LNCaP clone FGC (cell line): ENCODE data around the gene MYO16.

Experiments
- DNase-seq: peaks from one replicate; pipeline ENCODE4 v3.0.0-alpha.2; 2011; ENCODE audit warnings: low read depth
- H3K4me3 ChIP-seq: 2 replicates; pipeline ENCODE4 v1.5.1; 2011; ENCODE audit warnings: mild to moderate bottlenecking, low read depth, low read length, control low read depth
- CTCF ChIP-seq: IDR thresholded peaks from 2 replicates; pipeline ENCODE4 v1.5.1; 2012; ENCODE audit warnings: mild to moderate bottlenecking; ENCODE audit not compliant: control insufficient read depth, insufficient read depth; ENCODE audit errors: extremely low read depth

MYO16 gene

DNA sequence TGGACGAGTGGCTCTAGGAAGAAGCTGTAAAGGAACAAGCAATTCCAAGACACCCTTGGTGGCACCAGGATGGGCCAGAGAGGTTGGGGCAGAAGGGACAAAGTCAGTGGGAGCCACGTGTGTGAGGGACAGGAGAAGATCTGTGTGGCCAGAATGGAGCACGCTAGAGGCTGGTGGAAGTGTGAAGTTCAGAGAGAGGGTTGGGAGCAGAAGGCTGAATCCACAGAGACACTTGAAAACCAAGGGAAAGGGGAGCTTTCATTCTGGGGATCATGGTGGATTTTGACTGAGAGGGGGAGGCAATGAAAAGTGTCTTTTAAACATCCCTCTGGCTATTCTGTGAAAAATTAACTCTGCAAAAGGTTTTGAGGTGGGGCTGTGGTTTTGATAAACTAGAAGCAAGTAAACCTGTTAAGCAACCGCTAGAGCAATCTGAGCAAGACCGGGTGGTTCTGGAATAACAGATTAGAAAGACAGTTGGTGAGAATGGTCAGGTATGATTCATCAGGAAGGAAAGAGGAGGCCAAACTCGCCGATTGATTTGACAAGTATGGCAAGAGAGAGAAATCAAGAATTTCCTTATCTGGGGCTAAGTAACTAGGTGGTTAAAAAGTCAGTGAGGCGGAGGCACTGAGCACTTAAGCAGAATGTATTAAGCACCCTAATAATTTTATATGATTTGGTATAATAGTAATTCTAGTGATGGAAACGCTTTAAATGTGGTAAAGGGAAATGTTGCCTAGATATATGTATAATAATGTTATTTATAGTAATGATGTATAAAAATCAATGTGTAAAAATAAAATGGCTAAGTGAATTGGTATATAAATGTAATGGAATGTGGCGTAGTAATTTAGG, 140.0 kb downstream of the MYO16 start:
- DNase-seq, result no peak
- TF ChIP-seq CTCF, result no peak
- H3K4me3 ChIP-seq, result no peak overlapping the region

- no peak overlapping the region for H3K4me3 ChIP-seq
- DNase-seq, result no peak
- no peak for TF ChIP-seq CTCF
These were observed 146.2 kb downstream of the MYO16 start for GRCh38 chr13:108775597-108775996.

DNA sequence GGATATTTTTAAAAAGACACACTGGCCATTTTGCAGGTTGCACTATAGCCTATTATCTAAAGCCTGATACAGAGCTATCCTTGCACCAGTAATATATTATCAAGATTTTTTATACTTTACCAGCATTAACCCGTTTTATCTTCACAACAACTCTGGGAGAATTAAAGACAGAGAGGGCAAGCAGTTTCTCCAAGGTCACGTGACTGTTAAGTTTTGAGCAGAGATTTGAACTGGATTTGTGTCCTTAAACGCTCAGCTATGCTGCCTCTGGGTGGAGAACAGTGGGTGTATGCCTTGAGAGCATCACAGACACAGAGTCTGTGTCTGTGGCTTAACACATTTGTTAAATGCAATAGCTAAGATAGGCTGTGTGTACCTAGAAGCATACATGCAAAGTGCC, 147.2 kb downstream of the MYO16 start:
- no peak for DNase-seq
- TF ChIP-seq CTCF, result no peak
- no peak overlapping the region for H3K4me3 ChIP-seq

DNA sequence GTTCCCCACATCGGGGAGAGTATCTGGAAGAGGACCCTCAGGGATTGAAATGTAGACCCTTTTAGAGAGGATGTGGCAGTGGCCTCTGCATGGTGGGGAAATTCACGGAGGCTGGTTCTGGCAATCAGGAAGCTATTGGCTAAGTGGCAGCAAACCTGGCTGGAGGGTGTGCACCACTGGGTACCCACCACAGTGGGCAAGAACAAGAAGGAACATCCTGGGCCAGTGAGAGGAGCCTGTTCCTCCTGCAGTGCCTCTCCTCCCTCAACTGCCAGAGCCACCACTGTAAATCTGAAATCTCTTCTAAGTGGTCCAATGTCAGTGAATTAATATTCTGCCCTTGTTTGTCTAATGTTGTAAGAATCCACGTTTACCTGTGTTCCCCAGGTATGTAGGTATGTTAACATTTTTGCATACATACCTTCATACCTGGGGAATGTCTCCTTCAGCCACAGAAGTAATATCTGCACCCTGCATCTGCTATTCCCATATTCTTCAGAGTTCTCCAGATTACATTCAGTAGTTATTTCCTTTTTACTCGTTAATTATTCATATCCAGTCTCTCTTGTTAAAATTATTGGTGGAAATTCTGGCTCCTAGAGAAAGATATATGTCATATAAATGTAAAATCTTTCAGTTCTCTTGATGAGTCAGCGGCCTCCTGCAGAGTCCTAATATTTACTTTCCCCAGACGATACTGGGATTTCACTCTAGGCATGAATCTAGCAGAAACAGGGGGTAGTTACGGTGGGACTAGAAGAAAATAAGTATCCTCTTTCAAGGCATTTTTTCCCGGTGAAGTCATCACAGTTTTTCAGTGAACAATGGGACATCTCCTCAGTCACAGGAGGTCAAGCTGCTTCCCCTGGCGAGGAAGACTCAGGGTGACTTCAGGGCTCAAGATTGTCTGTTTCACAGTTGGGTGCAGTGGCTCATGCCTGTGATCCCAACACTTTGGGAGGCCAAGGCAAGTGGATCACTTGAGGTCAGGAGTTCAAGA, 148.3 kb downstream of the MYO16 start:
- TF ChIP-seq CTCF, result no peak
- H3K4me3 ChIP-seq, result no peak overlapping the region
- no peak for DNase-seq

- H3K4me3 ChIP-seq, result no peak overlapping the region
- no peak for DNase-seq
- no peak for TF ChIP-seq CTCF
These were observed 149.9 kb downstream of the MYO16 start for GRCh38 chr13:108779308-108779707.

DNA sequence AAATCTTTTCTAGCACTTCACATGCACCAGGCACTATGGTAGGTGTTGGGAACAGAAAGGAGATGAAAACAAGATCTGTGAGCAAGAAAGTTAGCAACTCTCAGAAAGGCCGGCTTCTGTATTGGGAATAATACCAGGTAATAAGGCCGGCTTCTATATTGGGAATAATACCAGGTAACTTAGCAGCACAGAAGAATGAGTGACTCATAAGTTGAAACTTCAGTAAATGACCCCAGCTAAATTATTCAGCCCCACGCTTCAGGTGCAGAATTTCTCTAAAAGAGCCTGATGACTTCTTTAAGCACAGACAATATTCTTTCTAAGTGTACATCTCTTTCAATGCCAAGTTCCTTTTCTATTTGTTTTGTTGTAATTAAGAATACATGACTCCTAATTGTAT, 151.3 kb downstream of the MYO16 start:
- DNase-seq, result no peak
- TF ChIP-seq CTCF, result no peak
- H3K4me3 ChIP-seq, result no peak overlapping the region
